Lower leg skin (tissue), 4 donors: Measurements from ENCODE around the gene LHB. TPM values are rescaled to one million over a fixed set of nuclear protein-coding genes. Genes with fewer than 3 reads are reported as not detected.

Experiments used
- DNase-seq, 2 donors: peaks; one replicate each; pipeline ENCODE4 v3.0.0-alpha.2; 2019; ENCODE audit warnings: low spot score in 2 of 2
- H3K4me3 ChIP-seq: fragments of 200-600 bp; sonication (generic); 2 replicates; pipeline ENCODE4 v1.5.1; 2017; ENCODE audit warnings: mild to moderate bottlenecking, low read depth; ENCODE audit not compliant: poor library complexity, severe bottlenecking
- CTCF ChIP-seq, 3 donors: fragments of 450-650 bp; IDR thresholded peaks; one replicate each; pipeline ENCODE4 v1.5.1; 2016; ENCODE audit warnings: antibody characterized with exemption in 3 of 3, mild to moderate bottlenecking in 3 of 3, moderate library complexity in 2 of 3
- POLR2A ChIP-seq, 2 donors: fragments of 450-650 bp; IDR thresholded peaks; one replicate each; pipeline ENCODE4 v1.6.1; 2016 to 2017; ENCODE audit warnings: antibody characterized with exemption in 2 of 2, mild to moderate bottlenecking in 1 of 2, moderate library complexity in 1 of 2
- WGBS, 2 donors: methylation state at CpG; one replicate each; pipeline ENCODE4 v1.1.5; 2018; 5-methylcytosine and 5-hydroxymethylcytosine counted together
- intact Hi-C: fragments of 100-400 bp; cut with DNase I; formaldehyde crosslinking; loops from one replicate; pipeline ENCODE4 v1.15.0; 2023; ENCODE audit warnings: low total_unique reads
- microRNA-seq, 2 donors: library from miRNA; unstranded; fragments of <30 nt; microRNA quantifications; one replicate each; pipeline ENCODE4, GENCODE V29; 2016; ENCODE audit warnings: borderline replicate concordance in 2 of 2, borderline number of aligned reads in 1 of 2
- total RNA-seq, 4 donors: library from RNA; depleted of rRNA; stranded (reverse); fragments of >200 nt; gene quantifications; one replicate each; pipeline ENCODE4 v1.1.0, GENCODE V29; 2016

Gene LHB
- total RNA-seq, 4 donors from 2014 or later = 1.2 to 4.2 (median 1.8) TPM; not detected in 1

- H3K4me3 ChIP-seq = no peak overlapping the region
- TF ChIP-seq POLR2A (IDR thresholded peaks at IDR 0.05) (no peak), CTCF (IDR thresholded peaks at IDR 0.05) (no peak)
- DNase-seq = no peak
- intact Hi-C loops = no loop called here
- WGBS, 2 donors = 49 to 53% methylated on average over 4 of the region's 4 CpGs
Measured at GRCh38 chr19:48968179-48968661, 48.7 kb downstream of the LHB start.

GRCh38 chr19:48967346-48968178, 49.3 kb downstream of the LHB start:
- intact Hi-C loops = no loop called here
- WGBS, 2 donors = 67 to 75% methylated on average over 14 of the region's 14 CpGs
- no peak for DNase-seq
- no peak overlapping the region for H3K4me3 ChIP-seq
- TF ChIP-seq CTCF (IDR thresholded peaks at IDR 0.05) (no peak), POLR2A (IDR thresholded peaks at IDR 0.05) (no peak)

- TF ChIP-seq CTCF (IDR thresholded peaks at IDR 0.05) (no peak), POLR2A (IDR thresholded peaks at IDR 0.05) (no peak)
- intact Hi-C loops = no loop called here
- 84 to 85% methylated on average over 10 of the region's 10 CpGs for WGBS, 2 donors
- peak overlapping the region; percentile 80 for H3K4me3 ChIP-seq
- no peak for DNase-seq
Measured at GRCh38 chr19:48966541-48967345, 50.1 kb downstream of the LHB start.

Small RNAs within 50 kb of the gene (microRNA-seq; reads per million reads assigned to microRNA genes)
- gene MIR6798 = 0 reads per million in 2 donors

Other genes with a start within 250 kb of the LHB start
- gene BCAT2, start 206.1 kb downstream of the LHB start, total RNA-seq = 10 to 100 TPM; 20.3 to 61.4 (median 38.6) TPM
- gene HSD17B14, start 180.6 kb downstream of the LHB start, total RNA-seq = 1 to 10 TPM; 1.6 to 6.6 (median 5.4) TPM
- 1 to 10 TPM; 2.9 to 7.2 (median 6.3) TPM for gene PLEKHA4, start 148.5 kb downstream of the LHB start, total RNA-seq
- gene PPP1R15A, start 144.7 kb downstream of the LHB start, total RNA-seq = 100 to 1,000 TPM in 1 of 4 donors, 10 to 100 TPM in 3; 91.6 to 152 (median 97.5) TPM
- gene TULP2, start 118.3 kb downstream of the LHB start, total RNA-seq = not detected
- 100 to 1,000 TPM; 162 to 269 (median 189) TPM for gene NUCB1, start 116.8 kb downstream of the LHB start, total RNA-seq
- not detected for gene DHDH, start 83.4 kb downstream of the LHB start, total RNA-seq
- gene BAX, start 62.2 kb downstream of the LHB start, total RNA-seq = 10 to 100 TPM; 15.5 to 36.3 (median 31.1) TPM
- gene FTL, start 51.8 kb downstream of the LHB start, total RNA-seq = 1,000 to 10,000 TPM; 1,012 to 1,617 (median 1,174) TPM
- gene GYS1, start 23.8 kb downstream of the LHB start, total RNA-seq = 10 to 100 TPM; 16.4 to 33.3 (median 20.5) TPM
- gene RUVBL2, start 23.2 kb downstream of the LHB start, total RNA-seq = 10 to 100 TPM; 61.3 to 83.8 (median 83.3) TPM
- not detected for gene CGB3, start 7.2 kb upstream of the LHB start, total RNA-seq
- not detected for gene CGB2, start 14.8 kb upstream of the LHB start, total RNA-seq
- 1 to 10 TPM in 1 of 4 donors, not detected in 3; 2.2 TPM for gene CGB1, start 19.8 kb upstream of the LHB start, total RNA-seq
- not detected for gene CGB5, start 26.8 kb upstream of the LHB start, total RNA-seq
- gene CGB8, start 32.0 kb upstream of the LHB start, total RNA-seq = not detected
- gene CGB7, start 40.7 kb upstream of the LHB start, total RNA-seq = 1 to 10 TPM; 1.0 to 8.8 (median 2.2) TPM
- 10 to 100 TPM in 1 of 4 donors, 1 to 10 TPM in 3; 7.4 to 16.8 (median 8.4) TPM for gene NTF4, start 47.7 kb upstream of the LHB start, total RNA-seq
- under 1 TPM in 1 of 4 donors, not detected in 3; 0.06 TPM for gene KCNA7, start 55.6 kb upstream of the LHB start, total RNA-seq
- 100 to 1,000 TPM; 172 to 375 (median 285) TPM for gene SNRNP70, start 68.4 kb upstream of the LHB start, total RNA-seq
- gene LIN7B, start 97.3 kb upstream of the LHB start, total RNA-seq = 10 to 100 TPM; 53.9 to 62.5 (median 54.7) TPM
- 10 to 100 TPM in 1 of 4 donors, 1 to 10 TPM in 3; 4.9 to 11.2 (median 8.9) TPM for gene C19orf73, start 102.1 kb upstream of the LHB start, total RNA-seq
- 10 to 100 TPM; 52.3 to 78.1 (median 64.4) TPM for gene PPFIA3, start 102.5 kb upstream of the LHB start, total RNA-seq
- gene HRC, start 138.3 kb upstream of the LHB start, total RNA-seq = 1 to 10 TPM; 1.1 to 4.0 (median 1.2) TPM
- 10 to 100 TPM; 50.7 to 76.2 (median 70.3) TPM for gene TRPM4, start 140.7 kb upstream of the LHB start, total RNA-seq